Measurements from ENCODE around the gene LDLR.
"Not testable (repeated sequence)": the region's sequence is repeated elsewhere in the genome, so short reads cannot be mapped to it uniquely, and the experiment has no call there.

Gene LDLR

DNA sequence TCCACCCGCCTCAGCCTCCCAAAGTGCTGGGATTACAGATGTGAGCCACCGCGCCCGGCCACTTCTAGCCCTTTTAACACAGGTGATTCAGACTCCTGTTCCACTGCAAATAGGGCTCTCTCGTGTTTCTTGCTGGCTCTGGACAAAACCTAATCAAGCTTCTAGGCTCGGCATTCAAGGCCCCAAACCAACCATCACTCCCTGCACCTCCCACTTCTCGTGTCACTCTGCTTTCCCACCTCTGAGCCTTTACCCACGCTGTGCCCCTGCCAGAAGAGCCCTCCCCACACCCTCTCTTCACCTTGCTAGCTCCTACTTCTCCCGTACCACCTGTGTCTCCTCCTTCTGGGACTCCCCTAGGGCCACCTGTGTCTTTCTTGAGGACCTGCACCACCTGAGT, 88.3 kb downstream of the LDLR start:
- Mint-ChIP-seq H3K4me3 (no peak overlapping the region), H3K27me3 (no peaks in the 10 kb centered on the region), H3K9me3 (no peaks in the 10 kb centered on the region), H3K4me1 (no peaks in the 10 kb centered on the region), H3K27ac (ENCODE audit: low read depth) (no peak overlapping the region), H3K36me3 (ENCODE audit: insufficient read depth) (no peaks in the 10 kb centered on the region)
- DNase-seq (ENCODE audit: low spot score in 2 of 2) (no peak), ATAC-seq (replicated peaks; ENCODE audit: extremely low read depth, poor library complexity, severe bottlenecking) (no peak)

- not testable (repeated sequence) for H3K4me1 Mint-ChIP-seq; H3K36me3 Mint-ChIP-seq (ENCODE audit: insufficient read depth); H3K27ac Mint-ChIP-seq (ENCODE audit: low read depth); H3K27me3 Mint-ChIP-seq; H3K4me3 Mint-ChIP-seq; ATAC-seq (replicated peaks; ENCODE audit: extremely low read depth, poor library complexity, severe bottlenecking); DNase-seq (ENCODE audit: low spot score in 2 of 2); H3K9me3 Mint-ChIP-seq
Observed at GRCh38 chr19:11179145-11179465, 89.8 kb downstream of the LDLR start.

DNA sequence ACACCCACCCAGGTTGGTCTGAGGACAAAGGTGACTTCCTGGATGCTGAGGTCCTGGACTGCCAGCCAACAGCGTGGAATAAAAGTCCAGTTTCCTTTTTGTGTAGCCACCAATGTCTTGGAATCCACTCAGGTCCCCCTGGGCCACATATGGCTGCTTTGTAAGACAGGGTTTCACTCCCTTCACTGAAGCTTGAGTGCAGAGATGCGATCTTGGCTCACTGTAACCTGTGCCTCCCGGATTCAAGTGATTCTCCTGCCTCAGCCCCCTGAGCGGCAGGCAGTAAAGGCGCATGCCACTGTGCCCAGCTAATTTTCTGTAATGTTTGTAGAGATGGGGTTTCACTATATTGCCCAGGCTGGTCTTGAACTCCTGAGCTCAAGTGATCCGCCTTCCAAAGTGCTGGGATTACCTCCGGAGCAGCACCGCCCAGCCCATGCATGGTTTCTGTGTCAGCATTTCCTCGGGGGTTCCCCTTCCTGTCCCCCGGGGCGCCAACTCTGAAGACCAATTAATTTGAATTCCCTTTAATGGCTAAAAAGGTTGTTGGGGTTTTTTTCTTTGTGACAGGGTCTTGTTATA, 90.5 kb downstream of the LDLR start:
- Mint-ChIP-seq H3K27me3 (no peaks in the 10 kb centered on the region), H3K36me3 (ENCODE audit: insufficient read depth) (no peaks in the 10 kb centered on the region), H3K4me3 (no peak overlapping the region), H3K9me3 (no peaks in the 10 kb centered on the region), H3K27ac (ENCODE audit: low read depth) (no peak overlapping the region), H3K4me1 (no peaks in the 10 kb centered on the region)
- ATAC-seq (replicated peaks; ENCODE audit: extremely low read depth, poor library complexity, severe bottlenecking) = no peak
- DNase-seq (ENCODE audit: low spot score in 2 of 2) = no peak

DNA sequence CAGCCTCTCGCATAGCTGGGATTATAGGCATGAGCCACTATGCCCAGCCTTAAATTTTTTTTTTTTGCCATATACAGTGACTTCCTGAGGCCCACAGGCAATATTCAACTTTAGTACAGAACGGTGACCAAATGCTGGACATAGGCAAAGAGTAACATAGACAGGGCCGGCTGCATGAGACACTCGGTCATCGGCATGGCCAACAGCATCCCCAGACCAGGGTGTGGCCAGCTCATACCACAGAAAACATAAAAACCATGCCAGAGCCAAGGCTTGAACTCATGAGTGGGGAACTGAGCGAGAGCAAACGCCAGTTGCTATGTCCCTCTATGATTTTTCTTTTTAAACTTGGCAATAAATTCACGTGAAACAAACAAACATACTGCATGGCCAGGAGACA, 91.1 kb downstream of the LDLR start:
- no peaks in the 10 kb centered on the region for H3K36me3 Mint-ChIP-seq (ENCODE audit: insufficient read depth)
- no peak overlapping the region for H3K4me3 Mint-ChIP-seq
- DNase-seq (ENCODE audit: low spot score in 2 of 2) (no peak), ATAC-seq (replicated peaks; ENCODE audit: extremely low read depth, poor library complexity, severe bottlenecking) (no peak)
- H3K27me3 Mint-ChIP-seq = no peaks in the 10 kb centered on the region
- no peak overlapping the region for H3K27ac Mint-ChIP-seq (ENCODE audit: low read depth)
- H3K9me3 Mint-ChIP-seq = no peaks in the 10 kb centered on the region
- H3K4me1 Mint-ChIP-seq = no peaks in the 10 kb centered on the region

DNA sequence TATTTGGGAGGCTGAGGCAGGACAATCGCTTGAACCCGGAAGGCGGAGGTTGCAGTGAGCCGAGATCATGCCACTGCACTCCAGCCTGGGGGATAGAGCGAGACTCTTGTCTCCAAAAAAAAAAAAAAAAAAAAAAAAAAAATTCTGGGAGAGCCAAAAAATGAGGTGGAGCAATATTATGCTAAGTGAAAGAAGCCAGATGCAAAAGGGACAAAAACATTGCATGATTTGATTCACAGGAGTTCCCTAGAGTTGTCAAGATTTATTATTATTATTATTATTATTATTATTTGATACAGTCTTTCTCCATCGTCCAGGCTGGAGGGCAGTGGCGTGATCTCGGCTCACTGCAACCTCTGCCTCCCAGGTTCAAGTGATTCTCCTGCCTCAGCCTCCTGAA, 91.7 kb downstream of the LDLR start:
- DNase-seq (ENCODE audit: low spot score in 2 of 2); H3K27me3 Mint-ChIP-seq; ATAC-seq (replicated peaks; ENCODE audit: extremely low read depth, poor library complexity, severe bottlenecking); H3K27ac Mint-ChIP-seq (ENCODE audit: low read depth); H3K4me1 Mint-ChIP-seq; H3K9me3 Mint-ChIP-seq; H3K36me3 Mint-ChIP-seq (ENCODE audit: insufficient read depth); H3K4me3 Mint-ChIP-seq: not testable (repeated sequence)

DNA sequence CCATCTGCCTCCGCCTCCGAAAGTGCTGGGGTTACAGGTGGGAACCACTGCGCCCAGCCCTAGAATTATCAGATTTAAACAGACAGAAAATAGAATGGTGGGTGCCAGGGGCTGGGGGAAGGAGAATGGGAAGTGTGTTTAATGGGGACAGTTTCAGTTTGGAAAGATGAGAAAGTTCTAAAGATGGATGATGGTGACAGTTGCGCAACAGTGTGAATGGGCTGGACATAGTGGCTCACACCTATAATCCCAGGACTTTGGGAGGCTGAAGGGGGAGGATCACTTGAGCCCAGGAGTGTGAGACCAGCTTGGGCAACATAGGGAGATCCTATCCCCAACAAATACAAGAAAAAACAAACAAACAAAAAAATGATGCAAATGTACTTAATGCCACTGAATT, 92.2 kb downstream of the LDLR start:
- no peaks in the 10 kb centered on the region for H3K36me3 Mint-ChIP-seq (ENCODE audit: insufficient read depth)
- no peak overlapping the region for H3K27ac Mint-ChIP-seq (ENCODE audit: low read depth)

More for the DNA sequence above, 92.2 kb downstream of the LDLR start:
- ATAC-seq (replicated peaks; ENCODE audit: extremely low read depth, poor library complexity, severe bottlenecking) = no peak
- Mint-ChIP-seq H3K4me3 (no peak overlapping the region), H3K27me3 (no peaks in the 10 kb centered on the region), H3K9me3 (no peaks in the 10 kb centered on the region), H3K4me1 (no peaks in the 10 kb centered on the region)
- DNase-seq (ENCODE audit: low spot score in 2 of 2) = no peak
